Mesenchymal stem cell (in vitro differentiated cells and primary cell): ENCODE results near the gene SAA2. TPM values are rescaled to one million over a fixed set of nuclear protein-coding genes. Genes with fewer than 3 reads are reported as not detected.

Experiments used
- DNase-seq: peaks from one replicate; pipeline ENCODE4 v3.0.0-alpha.2; 2013
- H2AFZ ChIP-seq: one replicate; pipeline ENCODE4 v1.6.1; 2013; ENCODE audit warnings: low read depth, mild to moderate bottlenecking, control low read depth, inconsistent platforms, low read length, moderate library complexity
- H2AK5ac ChIP-seq: 2 replicates; pipeline ENCODE4 v1.6.1; 2013; ENCODE audit warnings: low read length, moderate library complexity, mild to moderate bottlenecking, inconsistent platforms; ENCODE audit not compliant: severe bottlenecking
- H2BK120ac ChIP-seq: one replicate; pipeline ENCODE4 v1.6.1; 2013; ENCODE audit warnings: low read depth, mild to moderate bottlenecking, inconsistent platforms, low read length, moderate library complexity
- H2BK12ac ChIP-seq, 2 experiments: one replicate each; pipeline ENCODE4 v1.6.1; 2013; ENCODE audit warnings: inconsistent platforms in 2 of 2, low read length in 2 of 2, mild to moderate bottlenecking in 2 of 2, moderate library complexity in 2 of 2, control low read depth in 1 of 2
- H2BK15ac ChIP-seq: one replicate; pipeline ENCODE4 v1.6.1; 2013; ENCODE audit warnings: mild to moderate bottlenecking, low read depth, inconsistent platforms; ENCODE audit not compliant: poor library complexity, severe bottlenecking
- H2BK5ac ChIP-seq: 2 replicates; pipeline ENCODE4 v1.6.1; 2013; ENCODE audit warnings: low read depth, mild to moderate bottlenecking, low read length, control low read depth, inconsistent platforms; ENCODE audit not compliant: poor library complexity, severe bottlenecking
- H3K14ac ChIP-seq, 2 experiments: one replicate each; pipeline ENCODE4 v1.6.1; 2013; ENCODE audit warnings: inconsistent platforms in 2 of 2, low read length in 2 of 2, control low read depth in 1 of 2, mild to moderate bottlenecking in 1 of 2, moderate library complexity in 1 of 2
- H3K18ac ChIP-seq, 2 experiments: one replicate each; pipeline ENCODE4 v1.6.1; 2013; ENCODE audit warnings: inconsistent platforms in 2 of 2, low read length in 2 of 2, control low read depth in 1 of 2, low read depth in 1 of 2, mild to moderate bottlenecking in 1 of 2
- H3K23ac ChIP-seq, 2 experiments: one replicate each; pipeline ENCODE4 v1.6.1; 2013; ENCODE audit warnings: inconsistent platforms in 2 of 2, low read length in 2 of 2, mild to moderate bottlenecking in 2 of 2, moderate library complexity in 2 of 2, control low read depth in 1 of 2
- H3K27ac ChIP-seq: 2 replicates; pipeline ENCODE4 v1.5.1; 2013; ENCODE audit warnings: mild to moderate bottlenecking, moderate library complexity, low read length, control low read depth, inconsistent platforms; ENCODE audit not compliant: poor library complexity, severe bottlenecking
- H3K27me3 ChIP-seq, 2 experiments: 2 replicates each; pipeline versions ENCODE4 v1.6.1 to v1.7.0; 2013; ENCODE audit warnings: low read length in 2 of 2, mild to moderate bottlenecking in 2 of 2, moderate library complexity in 2 of 2, control low read depth in 1 of 2, inconsistent platforms in 1 of 2; ENCODE audit not compliant: control insufficient read depth in 1 of 2, insufficient read depth in 1 of 2
- H3K36me3 ChIP-seq, 2 experiments: 2 replicates each; pipeline versions ENCODE4 v1.6.1 to v1.7.0; 2013; ENCODE audit warnings: low read length in 2 of 2, control low read depth in 1 of 2, inconsistent platforms in 1 of 2, low read depth in 1 of 2, mild to moderate bottlenecking in 1 of 2; ENCODE audit not compliant: insufficient read depth in 2 of 2, control insufficient read depth in 1 of 2
- H3K4ac ChIP-seq, 2 experiments: one replicate each; pipeline ENCODE4 v1.6.1; 2013; ENCODE audit warnings: inconsistent platforms in 2 of 2, low read length in 2 of 2, mild to moderate bottlenecking in 2 of 2, moderate library complexity in 2 of 2, control low read depth in 1 of 2, low read depth in 1 of 2
- H3K4me1 ChIP-seq: 2 replicates; pipeline ENCODE4 v1.6.1; 2013; ENCODE audit warnings: low read depth, low read length, control low read depth; ENCODE audit not compliant: control insufficient read depth, insufficient read depth
- H3K4me2 ChIP-seq: 2 replicates; pipeline ENCODE4 v1.6.1; 2013; ENCODE audit warnings: low read length, mild to moderate bottlenecking, inconsistent platforms; ENCODE audit not compliant: poor library complexity, severe bottlenecking
- H3K4me3 ChIP-seq, 2 experiments: 2 replicates each; pipeline versions ENCODE4 v1.5.1 to v1.7.0; 2013; ENCODE audit warnings: low read length in 2 of 2, mild to moderate bottlenecking in 2 of 2, control low read depth in 1 of 2, low read depth in 1 of 2; ENCODE audit not compliant: insufficient read depth in 1 of 2
- H3K79me1 ChIP-seq: replicated peaks from 2 replicates; pipeline ENCODE4 v1.6.1; 2013; ENCODE audit warnings: mild to moderate bottlenecking, control low read depth, low read length, inconsistent platforms; ENCODE audit not compliant: poor library complexity, severe bottlenecking
- H3K9ac ChIP-seq: 2 replicates; pipeline ENCODE4 v1.7.0; 2013; ENCODE audit warnings: mild to moderate bottlenecking, low read length, moderate library complexity
- H3K9me3 ChIP-seq: 2 replicates; pipeline ENCODE4 v1.7.0; 2013; ENCODE audit warnings: mild to moderate bottlenecking, low read length; ENCODE audit not compliant: control insufficient read depth
- H4K8ac ChIP-seq: one replicate; pipeline ENCODE4 v1.6.1; 2013; ENCODE audit warnings: inconsistent platforms, mild to moderate bottlenecking, low read length, moderate library complexity
- H4K91ac ChIP-seq: one replicate; pipeline ENCODE4 v1.6.1; 2013; ENCODE audit warnings: mild to moderate bottlenecking, low read length, inconsistent platforms
- WGBS: methylation state at CpG from one replicate; pipeline ENCODE4 v1.1.7; 2013; ENCODE audit warnings: mixed read lengths; 5-methylcytosine and 5-hydroxymethylcytosine counted together
- small RNA-seq: library from polyadenylated mRNA; stranded (forward); fragments of <200 nt; extraction: miRNeasy Mini kit (QIAGEN cat#:217004); gene quantifications from one replicate; pipeline ENCODE3, GENCODE V24; 2013; ENCODE audit warnings: low read depth

Gene SAA2

DNA sequence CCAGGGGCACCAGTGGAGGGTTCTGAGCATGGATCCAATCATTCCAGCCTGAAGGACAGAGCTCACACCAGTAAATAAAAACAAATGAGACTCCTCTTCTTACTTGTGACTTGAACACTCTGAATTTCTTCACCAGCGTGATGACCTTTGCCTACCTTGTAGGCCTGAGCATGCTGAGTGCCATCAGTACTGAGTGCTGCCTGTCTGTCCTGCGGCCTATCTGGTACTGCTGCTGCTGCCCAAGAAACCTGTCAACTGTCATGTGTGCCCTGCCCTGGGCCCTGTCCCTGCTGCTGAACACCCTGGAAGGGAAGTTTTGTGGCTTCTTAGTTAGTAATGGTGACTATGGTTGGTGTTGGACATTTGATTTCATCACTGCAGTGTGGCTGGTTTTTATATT lies 51.9 kb downstream of the SAA2 start:
- no peaks in the 10 kb centered on the region for H3K79me1 ChIP-seq
- no peak overlapping the region for H3K9ac ChIP-seq
- no peak overlapping the region for H3K4ac ChIP-seq
- no peak overlapping the region for H2BK120ac ChIP-seq
- H3K27ac ChIP-seq, result no peak overlapping the region
- no peaks in the 10 kb centered on the region for H3K36me3 ChIP-seq
- DNase-seq, result no peak
- WGBS, result 81% methylated on average over 2 of the region's 2 CpGs
- H3K14ac ChIP-seq, result no peak overlapping the region
- no peak overlapping the region for H4K8ac ChIP-seq
- H3K23ac ChIP-seq, result no peak overlapping the region
- H2BK12ac ChIP-seq, result no peak overlapping the region
- H3K27me3 ChIP-seq, result peaks cover 3 to 28% of the 10 kb centered on the region in 2 experiments
- H3K4me1 ChIP-seq, result no peaks in the 10 kb centered on the region
- no peak overlapping the region for H3K4me2 ChIP-seq
- no peaks in the 10 kb centered on the region for H3K9me3 ChIP-seq
- no peak overlapping the region for H2BK5ac ChIP-seq
- no peak overlapping the region for H2BK15ac ChIP-seq
- no peak overlapping the region for H4K91ac ChIP-seq
- no peak overlapping the region for H3K18ac ChIP-seq
- no peak overlapping the region for H2AK5ac ChIP-seq
- H3K4me3 ChIP-seq, result no peak overlapping the region
- no peak overlapping the region for H2AFZ ChIP-seq

Small RNA genes within 50 kb of the gene (small RNA-seq; reads per million reads assigned to genes)
- gene RNA5SP333 (not detected), gene RNA5SP334 (not detected)
